IMR-90 (cell line): ENCODE measurements around the gene SYCP1. TPM values are rescaled to one million over a fixed set of nuclear protein-coding genes. Genes with fewer than 3 reads are reported as not detected.

Experiments
- ATAC-seq: fragments of 200-7000 bp; cut with Tn5 transposase; 2 replicates; pipeline ENCODE4 v1.9.1; 2020; ENCODE audit warnings: low read depth, mild to moderate bottlenecking, moderate library complexity
- BruUV-seq: library from RNA; stranded (reverse); fragments of 400-500 nt; replicated peaks from 2 replicates; lab custom pipeline; 2021; lab: Mats Ljungman, UMichigan
- CTCF ChIA-PET: fragments of 300-600 bp; formaldehyde crosslinking; extraction: SDS; loops from one replicate; lab custom pipeline; 2021; ENCODE audit warnings: antibody characterized with exemption; lab: Yijun Ruan, JAX
- POLR2A ChIA-PET: fragments of 300-600 bp; sonication (Branson Sonifier 250); formaldehyde crosslinking; loops from one replicate; lab custom pipeline; 2022; ENCODE audit warnings: antibody characterized with exemption; ENCODE audit not compliant: unreplicated experiment; lab: Charles Lee
- DNase-seq: peaks from one replicate; pipeline ENCODE4 v3.0.0; 2013
- H2AFZ ChIP-seq: replicated peaks from 2 replicates; pipeline ENCODE3; 2013; ENCODE audit warnings: low read length, mild to moderate bottlenecking; ENCODE audit not compliant: poor library complexity
- H2AK5ac ChIP-seq: 2 replicates; pipeline ENCODE4 v1.6.1; 2013; ENCODE audit warnings: low read depth, low read length, inconsistent platforms
- H2AK9ac ChIP-seq: replicated peaks from 2 replicates; pipeline ENCODE3; 2013; ENCODE audit warnings: mild to moderate bottlenecking, low read depth, low read length, moderate library complexity; ENCODE audit not compliant: poor library complexity
- H2BK120ac ChIP-seq: 2 replicates; pipeline ENCODE4 v1.6.1; 2013; ENCODE audit warnings: low read depth, low read length, inconsistent platforms
- H2BK15ac ChIP-seq: 3 replicates; pipeline ENCODE4 v1.6.1; 2013; ENCODE audit warnings: low read depth, low read length, inconsistent platforms
- H2BK20ac ChIP-seq: 2 replicates; pipeline ENCODE4 v1.6.1; 2013; ENCODE audit warnings: low read depth, mild to moderate bottlenecking, inconsistent platforms, low read length, moderate library complexity
- H2BK5ac ChIP-seq: 2 replicates; pipeline ENCODE4 v1.6.1; 2013; ENCODE audit warnings: mild to moderate bottlenecking, low read depth, low read length, inconsistent platforms; ENCODE audit not compliant: poor library complexity, severe bottlenecking
- H3K14ac ChIP-seq: replicated peaks from 2 replicates; pipeline ENCODE4 v1.6.1; 2013; ENCODE audit warnings: low read depth, low read length, inconsistent platforms
- H3K18ac ChIP-seq: 2 replicates; pipeline ENCODE4 v1.6.1; 2013; ENCODE audit warnings: low read depth, low read length, control low read depth
- H3K23ac ChIP-seq: 2 replicates; pipeline ENCODE4 v1.6.1; 2013; ENCODE audit warnings: low read depth, low read length, inconsistent platforms
- H3K27ac ChIP-seq: 2 replicates; pipeline ENCODE4 v1.5.1; 2013; ENCODE audit warnings: mild to moderate bottlenecking, control low read depth, low read length; ENCODE audit not compliant: insufficient read depth
- H3K27me3 ChIP-seq: 2 replicates; pipeline ENCODE4 v1.6.1; 2013; ENCODE audit warnings: low read length; ENCODE audit not compliant: control insufficient read depth, insufficient read depth
- H3K36me3 ChIP-seq: 2 replicates; pipeline ENCODE4 v1.6.1; 2013; ENCODE audit warnings: low read length, mixed read lengths; ENCODE audit not compliant: control insufficient read depth, insufficient read depth
- H3K4ac ChIP-seq: 2 replicates; pipeline ENCODE4 v1.6.1; 2013; ENCODE audit warnings: low read depth, low read length, inconsistent platforms
- H3K4me1 ChIP-seq: 2 replicates; pipeline ENCODE4 v1.6.1; 2013; ENCODE audit warnings: low read length, mixed read lengths; ENCODE audit not compliant: control insufficient read depth, insufficient read depth
- H3K4me2 ChIP-seq: 2 replicates; pipeline ENCODE4 v1.6.1; 2013; ENCODE audit warnings: low read depth, mild to moderate bottlenecking, control low read depth, low read length, moderate library complexity
- H3K4me3 ChIP-seq: 2 replicates; pipeline ENCODE4 v1.5.1; 2013; ENCODE audit warnings: low read depth, mild to moderate bottlenecking, control low read depth, low read length, moderate library complexity; ENCODE audit not compliant: insufficient read depth
- H3K56ac ChIP-seq: 2 replicates; pipeline ENCODE4 v1.6.1; 2013; ENCODE audit warnings: low read length, inconsistent platforms; ENCODE audit not compliant: insufficient read depth; ENCODE audit errors: extremely low read depth
- H3K79me1 ChIP-seq, 2 experiments: 2 replicates each; pipeline ENCODE4 v1.6.1; 2013; ENCODE audit warnings: low read length in 2 of 2, inconsistent platforms in 1 of 2, low read depth in 1 of 2
- H3K9ac ChIP-seq: 2 replicates; pipeline ENCODE4 v1.6.1; 2013; ENCODE audit warnings: low read depth, low read length, control low read depth
- H3K9me1 ChIP-seq: 2 replicates; pipeline ENCODE4 v1.6.1; 2013; ENCODE audit warnings: low read length, inconsistent platforms; ENCODE audit not compliant: insufficient read depth
- H3K9me3 ChIP-seq: 2 replicates; pipeline ENCODE4 v1.6.1; 2013; ENCODE audit warnings: low read length; ENCODE audit not compliant: control insufficient read depth, insufficient read depth
- H4K20me1 ChIP-seq: 2 replicates; pipeline ENCODE4 v1.6.1; 2013; ENCODE audit warnings: low read length, inconsistent platforms; ENCODE audit not compliant: insufficient read depth
- H4K5ac ChIP-seq: 2 replicates; pipeline ENCODE4 v1.6.1; 2013; ENCODE audit warnings: mild to moderate bottlenecking, low read depth, low read length, control low read depth
- H4K8ac ChIP-seq, 2 experiments: 2 replicates each; pipeline ENCODE4 v1.6.1; 2013; ENCODE audit warnings: low read depth in 2 of 2, low read length in 2 of 2, control low read depth in 1 of 2, inconsistent platforms in 1 of 2
- H4K91ac ChIP-seq: 2 replicates; pipeline ENCODE4 v1.6.1; 2013; ENCODE audit warnings: low read depth, low read length, inconsistent platforms; ENCODE audit not compliant: insufficient read depth
- BHLHE40 ChIP-seq: fragments of 150-350 bp; IDR thresholded peaks from 2 replicates; pipeline ENCODE4 v1.6.1; 2016; ENCODE audit warnings: mild to moderate bottlenecking, low read depth, low read length
- CEBPB ChIP-seq: IDR thresholded peaks from 2 replicates; pipeline ENCODE4 v1.6.1; 2012; ENCODE audit warnings: low read depth, low read length, improper control_type of control experiment
- CHD1 ChIP-seq: IDR thresholded peaks from 2 replicates; pipeline ENCODE4 v1.6.1; 2012; ENCODE audit warnings: low read depth, low read length, improper control_type of control experiment
- CTCF ChIP-seq: conservative IDR thresholded peaks from 2 replicates; pipeline ENCODE4 v1.5.1; 2012; ENCODE audit warnings: mild to moderate bottlenecking, low read depth, low read length, improper control_type of control experiment
- ELK1 ChIP-seq: fragments of 150-350 bp; IDR thresholded peaks from 2 replicates; pipeline ENCODE4 v1.6.1; 2016; ENCODE audit warnings: low read depth, mild to moderate bottlenecking, low read length, moderate library complexity, borderline replicate concordance
- FOS ChIP-seq: fragments of 150-350 bp; IDR thresholded peaks from 2 replicates; pipeline ENCODE4 v1.6.1; 2016; ENCODE audit warnings: low read depth, low read length
- MAFK ChIP-seq: IDR thresholded peaks from 2 replicates; pipeline ENCODE4 v1.6.1; 2012; ENCODE audit warnings: low read depth, low read length, improper control_type of control experiment
- MAZ ChIP-seq: IDR thresholded peaks from 2 replicates; pipeline ENCODE4 v1.6.1; 2012; ENCODE audit warnings: low read depth, mild to moderate bottlenecking, low read length, improper control_type of control experiment, moderate library complexity, borderline replicate concordance
- MXI1 ChIP-seq: IDR thresholded peaks from 2 replicates; pipeline ENCODE4 v1.6.1; 2012; ENCODE audit warnings: low read depth, mild to moderate bottlenecking, low read length, moderate library complexity, borderline replicate concordance
- NFE2L2 ChIP-seq: fragments of 150-350 bp; IDR thresholded peaks from 2 replicates; pipeline ENCODE4 v1.6.1; 2016; ENCODE audit warnings: low read depth, mild to moderate bottlenecking, low read length
- POLR2A ChIP-seq: IDR thresholded peaks from 2 replicates; pipeline ENCODE4 v1.6.1; 2012; ENCODE audit warnings: mild to moderate bottlenecking, low read depth, low read length
- RAD21 ChIP-seq: IDR thresholded peaks from 2 replicates; pipeline ENCODE4 v1.6.1; 2012; ENCODE audit warnings: low read length, improper control_type of control experiment
- RCOR1 ChIP-seq: IDR thresholded peaks from 2 replicates; pipeline ENCODE4 v1.6.1; 2012; ENCODE audit warnings: mild to moderate bottlenecking, low read length, improper control_type of control experiment; ENCODE audit not compliant: insufficient replicate concordance
- RFX5 ChIP-seq: IDR thresholded peaks from 2 replicates; pipeline ENCODE4 v1.8.0; 2012; ENCODE audit warnings: low read depth, mild to moderate bottlenecking, low read length, moderate library complexity
- SMC3 ChIP-seq: fragments of 150-350 bp; IDR thresholded peaks from 2 replicates; pipeline ENCODE4 v1.6.1; 2016; ENCODE audit warnings: low read depth, mild to moderate bottlenecking, antibody characterized with exemption, low read length, moderate library complexity
- USF2 ChIP-seq: fragments of 150-350 bp; IDR thresholded peaks from 2 replicates; pipeline ENCODE4 v1.6.1; 2017; ENCODE audit warnings: mild to moderate bottlenecking, antibody characterized with exemption, low read length, low read depth
- dilution Hi-C: fragments of 300-500 bp; cut with HindIII; formaldehyde crosslinking; loops from one replicate; pipeline ENCODE4 v1.14.3; 2018; ENCODE audit warnings: low sequenced_read_pairs; ENCODE audit not compliant: unreplicated experiment
- in situ Hi-C: fragments of 300-500 bp; cut with MboI; formaldehyde crosslinking; loops from 3 replicates; pipeline ENCODE4 v1.14.3; 2019; ENCODE audit warnings: low sequenced_read_pairs, inconsistent platforms, mixed read lengths
- intact Hi-C: fragments of 100-400 bp; cut with micrococcal nuclease; formaldehyde crosslinking; loops from 2 replicates; pipeline ENCODE4 v1.10.0; 2022
- polyA plus RNA-seq, 3 experiments: library from polyadenylated mRNA; depleted of rRNA; stranded (reverse); fragments of >200 nt; gene quantifications; 2 replicates each; pipeline ENCODE4 v1.2.3, GENCODE V29; 2012; ENCODE audit warnings: low replicate concordance in 1 of 3
- total RNA-seq: library from RNA; depleted of rRNA; stranded (reverse); fragments of >200 nt; gene quantifications from 2 replicates; pipeline ENCODE4 v1.2.3, GENCODE V29; 2012

SYCP1 gene
- total and polyA plus RNA-seq, 2 of the 4 experiments (the other 2 are of a cell fraction): not detected

- Histone ChIP-seq H3K27ac (no peak overlapping the region), H2BK120ac (no peak overlapping the region), H3K9me1 (no peaks in the 10 kb centered on the region), H3K9ac (no peak overlapping the region), H3K36me3 (no peaks in the 10 kb centered on the region), H4K5ac (no peak overlapping the region), H3K4me1 (no peaks in the 10 kb centered on the region), H3K79me1 (no peaks in the 10 kb centered on the region), H2BK5ac (no peak overlapping the region), H3K4ac (no peak overlapping the region), H4K8ac (no peak overlapping the region), H3K23ac (no peak overlapping the region), H2AFZ (no peak overlapping the region), H3K27me3 (no peaks in the 10 kb centered on the region; the same call in 1 of the 2 replicates), H3K56ac (no peak overlapping the region), H2BK15ac (no peak overlapping the region), H2AK9ac (no peak overlapping the region), H3K18ac (no peak overlapping the region), H3K9me3 (no peaks in the 10 kb centered on the region), H3K14ac (no peak overlapping the region), H3K4me3 (no peak overlapping the region), H4K20me1 (no peaks in the 10 kb centered on the region), H3K4me2 (no peak overlapping the region), H2AK5ac (no peak overlapping the region), H2BK20ac (no peak overlapping the region), H4K91ac (no peak overlapping the region)
- no peak for ATAC-seq
- TF ChIP-seq USF2 (no peak), CEBPB (no peak), MAZ (no peak), MXI1 (no peak), RAD21 (no peak), RCOR1 (no peak), RFX5 (no peak), CTCF (no peak), NFE2L2 (no peak), CHD1 (no peak), FOS (no peak), SMC3 (no peak), POLR2A (no peak), ELK1 (no peak), MAFK (no peak), BHLHE40 (no peak)
- intact Hi-C loops: no loop called here
- dilution Hi-C loops: no loop called here
- in situ Hi-C loops: no loop called here
- CTCF ChIA-PET: no interaction called here
- no peak for DNase-seq
- no TSS peak for BruUV-seq
- POLR2A ChIA-PET: no interaction called here
These were observed 168.9 kb downstream of the SYCP1 start for GRCh38 chr1:115023593-115023992.
